HUES6 (cell line): ENCODE measurements around the gene HSD17B3.
"Not testable (repeated sequence)": the region's sequence is repeated elsewhere in the genome, so short reads cannot be mapped to it uniquely, and the experiment has no call there.

Experiments used
- H3K27ac ChIP-seq: 2 replicates; pipeline ENCODE4 v1.7.0; 2013; ENCODE audit warnings: low read depth, mild to moderate bottlenecking, low read length, inconsistent platforms
- H3K27me3 ChIP-seq: 2 replicates; pipeline ENCODE4 v1.6.1; 2013; ENCODE audit warnings: low read length; ENCODE audit not compliant: control insufficient read depth, insufficient read depth
- H3K36me3 ChIP-seq: 2 replicates; pipeline ENCODE4 v1.6.1; 2013; ENCODE audit warnings: low read length; ENCODE audit not compliant: control insufficient read depth, insufficient read depth
- H3K4me1 ChIP-seq: 2 replicates; pipeline ENCODE4 v1.6.1; 2013; ENCODE audit warnings: low read length; ENCODE audit not compliant: control insufficient read depth, insufficient read depth
- H3K4me3 ChIP-seq: 2 replicates; pipeline ENCODE4 v1.5.1; 2013; ENCODE audit warnings: low read depth, low read length
- H3K9ac ChIP-seq: one replicate; pipeline ENCODE4 v1.6.1; 2013; ENCODE audit warnings: mild to moderate bottlenecking, low read length
- H3K9me3 ChIP-seq: 2 replicates; pipeline ENCODE4 v1.6.1; 2013; ENCODE audit warnings: low read depth, low read length; ENCODE audit not compliant: control insufficient read depth, insufficient read depth

HSD17B3 gene

DNA sequence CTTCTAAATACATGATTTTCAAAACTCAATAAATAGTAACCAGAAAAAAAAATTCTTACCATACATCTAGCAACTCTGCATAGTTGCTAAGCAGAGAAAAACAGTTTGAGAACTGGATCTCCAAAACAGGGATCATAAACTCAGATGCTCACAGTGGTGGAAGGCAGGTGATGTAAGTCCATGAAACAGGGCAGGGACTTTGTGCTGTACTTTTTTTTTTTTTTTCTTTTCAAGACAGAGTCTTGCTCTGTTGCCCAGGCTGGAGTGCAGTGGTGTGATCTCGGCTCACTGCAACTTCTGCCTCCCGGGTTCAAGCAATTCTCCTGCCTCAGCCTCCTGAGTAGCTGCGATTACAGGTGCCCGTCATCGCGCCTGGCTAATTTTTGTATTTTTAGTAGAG, 5.0 kb upstream of the HSD17B3 start:
- not testable (repeated sequence) for H3K4me3 ChIP-seq, H3K9ac ChIP-seq, H3K27me3 ChIP-seq, H3K36me3 ChIP-seq, H3K27ac ChIP-seq, H3K4me1 ChIP-seq
- H3K9me3 ChIP-seq: peaks cover 10% of the 10 kb centered on the region

DNA sequence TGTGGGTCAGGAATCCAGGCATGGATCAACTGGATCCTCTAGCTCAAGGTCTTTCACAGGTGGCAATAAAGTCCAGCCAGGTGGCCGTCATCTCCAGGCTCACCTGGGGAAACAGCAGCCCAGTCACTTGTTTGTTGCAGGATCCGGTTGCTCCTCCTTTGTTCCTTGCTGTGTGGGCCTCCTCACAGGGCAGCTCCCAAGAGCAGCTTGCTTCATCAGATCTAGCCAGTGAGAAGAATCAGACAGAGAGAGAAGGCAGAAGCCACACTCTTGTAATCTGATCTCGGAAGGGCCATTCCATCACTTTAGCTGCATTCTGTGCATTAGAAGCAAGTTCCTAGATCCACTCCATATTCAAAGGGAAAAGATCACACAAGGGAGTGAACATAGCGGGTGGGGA, 3.2 kb upstream of the HSD17B3 start:
- H3K4me1 ChIP-seq: peaks cover 5% of the 10 kb centered on the region; the same call in 1 of the 2 replicates
- H3K9me3 ChIP-seq: no peaks in the 10 kb centered on the region
- no peak overlapping the region for H3K27ac ChIP-seq
- no peak overlapping the region for H3K9ac ChIP-seq
- H3K36me3 ChIP-seq: no peaks in the 10 kb centered on the region
- no peak overlapping the region for H3K4me3 ChIP-seq
- H3K27me3 ChIP-seq: no peaks in the 10 kb centered on the region

DNA sequence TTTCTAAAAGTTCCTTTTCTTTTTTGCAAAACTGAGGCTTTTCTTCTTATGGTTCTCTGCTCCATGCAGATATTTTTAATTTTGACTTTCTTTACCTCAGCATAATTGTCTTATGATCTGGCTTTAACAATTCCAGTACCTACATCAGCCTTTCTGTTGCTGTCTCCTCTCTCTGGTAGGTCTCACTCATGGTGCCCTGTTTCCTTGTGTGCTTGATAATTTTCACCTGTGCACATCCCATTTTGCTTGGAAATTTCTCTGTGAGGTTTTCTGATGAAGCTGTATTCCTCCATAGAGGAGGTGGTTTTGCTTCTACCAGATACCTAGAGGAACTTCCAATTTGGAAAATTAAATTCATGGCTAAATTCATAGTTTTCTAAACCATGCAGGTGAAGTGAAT, 2.3 kb upstream of the HSD17B3 start:
- Histone ChIP-seq H3K36me3 (no peaks in the 10 kb centered on the region), H3K4me3 (no peak overlapping the region), H3K27ac (no peak overlapping the region), H3K27me3 (no peaks in the 10 kb centered on the region), H3K4me1 (peaks cover 5% of the 10 kb centered on the region; the same call in 1 of the 2 replicates), H3K9ac (no peak overlapping the region), H3K9me3 (no peaks in the 10 kb centered on the region)

DNA sequence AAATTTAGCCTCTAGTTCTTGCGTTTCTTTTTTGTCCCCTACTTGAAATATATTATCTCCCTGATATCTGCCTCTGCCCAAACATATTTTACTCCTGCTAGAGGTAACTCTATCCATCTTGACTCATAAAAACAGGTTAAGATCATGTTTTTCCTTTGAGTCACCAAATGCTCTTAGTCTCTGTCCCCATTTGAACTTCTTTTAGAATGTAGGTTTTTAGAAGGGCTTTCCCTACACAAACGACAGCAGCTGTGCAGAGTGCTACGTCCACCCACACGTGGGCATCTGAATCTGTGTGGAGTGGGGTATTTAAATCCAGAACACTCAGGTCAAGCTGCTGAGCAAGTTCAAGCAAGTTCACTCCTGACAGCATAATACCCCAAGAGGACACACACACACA, 2.2 kb downstream of the HSD17B3 start:
- no peak overlapping the region for H3K4me3 ChIP-seq
- H3K9me3 ChIP-seq: peaks cover 11% of the 10 kb centered on the region; the same call in 1 of the 2 replicates
- no peak overlapping the region for H3K9ac ChIP-seq
- H3K4me1 ChIP-seq: no peaks in the 10 kb centered on the region
- H3K27me3 ChIP-seq: no peaks in the 10 kb centered on the region
- H3K36me3 ChIP-seq: no peaks in the 10 kb centered on the region
- H3K27ac ChIP-seq: no peak overlapping the region

DNA sequence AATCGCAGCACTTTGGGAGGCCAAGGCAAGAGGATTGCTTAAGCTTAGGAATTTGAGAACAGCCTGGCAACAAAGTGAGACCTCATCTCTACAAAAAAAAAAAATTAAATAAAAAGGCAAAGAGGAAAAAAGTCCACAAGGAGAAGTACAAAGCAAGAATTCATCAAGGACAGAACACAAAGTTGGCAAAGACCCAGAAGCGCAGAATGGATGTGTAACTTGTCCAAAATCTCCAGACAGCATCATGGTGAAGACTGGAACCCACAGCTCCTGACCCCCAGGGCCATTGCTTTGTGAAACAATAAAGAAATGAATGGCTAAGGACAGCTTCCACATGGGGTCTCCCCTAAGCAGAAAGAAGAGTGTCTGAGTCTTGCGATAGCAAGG, 7.8 kb downstream of the HSD17B3 start:
- H3K27ac ChIP-seq: no peak overlapping the region
- no peaks in the 10 kb centered on the region for H3K27me3 ChIP-seq
- H3K9me3 ChIP-seq: peaks cover 11% of the 10 kb centered on the region; the same call in 1 of the 2 replicates
- no peaks in the 10 kb centered on the region for H3K36me3 ChIP-seq
- H3K9ac ChIP-seq: no peak overlapping the region
- peaks cover 12% of the 10 kb centered on the region; the same call in 1 of the 2 replicates for H3K4me1 ChIP-seq
- no peak overlapping the region for H3K4me3 ChIP-seq

DNA sequence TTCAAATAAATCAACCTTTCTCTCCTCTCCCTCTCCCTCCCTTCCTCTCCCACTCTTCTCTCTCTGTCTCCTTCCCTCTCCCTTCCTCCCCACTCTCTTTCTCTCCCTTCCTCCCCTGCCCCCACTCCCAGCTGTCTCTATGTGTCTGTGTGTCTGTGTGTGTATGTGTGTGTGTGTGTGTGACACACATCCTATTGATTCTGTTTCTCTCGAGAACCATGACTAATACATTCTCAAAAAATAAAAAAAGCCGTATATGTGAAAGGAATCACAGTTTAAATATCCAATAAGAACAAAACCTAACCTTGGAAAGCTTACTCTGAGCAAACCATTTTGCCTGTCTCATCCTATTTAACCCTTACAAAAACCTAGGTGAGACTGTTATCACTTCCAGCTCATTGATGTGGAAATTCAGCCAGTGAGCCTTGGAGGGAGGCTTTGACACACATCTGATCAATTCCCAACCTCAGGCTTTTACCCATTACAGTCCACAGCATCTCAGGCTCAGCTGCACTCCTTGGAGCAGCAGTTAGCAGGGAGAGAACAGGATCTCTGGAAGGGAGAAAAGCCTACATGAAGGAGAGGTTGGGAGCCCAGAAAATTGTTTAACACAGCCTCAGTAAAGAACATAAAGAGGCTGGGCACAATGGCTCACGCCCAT, 8.3 kb downstream of the HSD17B3 start:
- Histone ChIP-seq H3K36me3 (no peaks in the 10 kb centered on the region), H3K4me1 (peaks cover 12% of the 10 kb centered on the region; the same call in 1 of the 2 replicates), H3K27ac (no peak overlapping the region), H3K27me3 (no peaks in the 10 kb centered on the region), H3K9ac (no peak overlapping the region), H3K9me3 (peaks cover 11% of the 10 kb centered on the region; the same call in 1 of the 2 replicates), H3K4me3 (no peak overlapping the region)

DNA sequence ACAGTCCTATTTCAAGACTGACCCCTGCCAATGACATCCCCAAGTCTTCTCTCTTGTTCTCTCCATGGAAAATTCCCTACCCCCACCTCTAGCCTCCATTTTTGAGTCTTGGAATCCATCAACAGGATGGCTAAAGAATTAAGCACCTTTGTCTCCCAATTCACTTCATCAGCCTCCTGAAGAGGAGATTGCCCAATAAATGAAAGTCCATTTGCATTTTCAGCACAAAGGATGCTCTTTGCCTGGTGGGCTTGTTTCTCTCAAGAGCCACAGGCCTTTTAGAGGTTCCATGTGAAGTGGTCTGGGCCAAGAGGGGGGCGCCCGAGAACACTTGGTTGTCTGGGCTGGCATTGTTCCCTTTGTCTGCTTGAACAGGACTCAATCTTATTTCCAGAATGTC, 12.6 kb downstream of the HSD17B3 start:
- no peaks in the 10 kb centered on the region for H3K36me3 ChIP-seq
- H3K27ac ChIP-seq: no peak overlapping the region

DNA sequence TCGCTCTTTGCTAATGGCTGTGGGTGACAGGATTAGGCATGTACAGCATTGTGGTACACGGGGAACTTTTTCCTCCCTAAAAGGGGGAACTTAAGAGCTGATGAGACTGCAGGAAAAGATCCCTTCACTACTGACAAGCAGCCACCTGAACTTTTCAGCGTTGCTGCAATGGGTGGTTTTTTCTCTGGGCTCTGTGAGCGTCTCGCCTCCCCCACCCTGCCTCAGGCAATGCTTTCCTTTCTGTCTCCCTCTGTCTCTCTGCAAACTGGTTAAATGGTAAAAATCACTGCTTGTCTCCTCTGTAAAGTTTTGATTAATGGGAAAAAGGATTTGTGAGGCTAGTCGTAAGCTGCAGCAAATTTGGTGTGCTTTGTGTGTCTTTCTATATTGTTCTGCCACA, 20.3 kb downstream of the HSD17B3 start:
- H3K4me1 ChIP-seq: no peaks in the 10 kb centered on the region
- H3K36me3 ChIP-seq: no peaks in the 10 kb centered on the region
- no peak overlapping the region for H3K9ac ChIP-seq
- H3K27me3 ChIP-seq: no peaks in the 10 kb centered on the region
- H3K27ac ChIP-seq: no peak overlapping the region
- H3K9me3 ChIP-seq: peaks cover 28% of the 10 kb centered on the region
- H3K4me3 ChIP-seq: no peak overlapping the region

More for the DNA sequence above, 12.6 kb downstream of the HSD17B3 start:
- H3K9ac ChIP-seq: no peak overlapping the region
- H3K9me3 ChIP-seq: peaks cover 14% of the 10 kb centered on the region
- H3K27me3 ChIP-seq: no peaks in the 10 kb centered on the region
- H3K4me3 ChIP-seq: no peak overlapping the region
- peaks cover 12% of the 10 kb centered on the region; the same call in 1 of the 2 replicates for H3K4me1 ChIP-seq

DNA sequence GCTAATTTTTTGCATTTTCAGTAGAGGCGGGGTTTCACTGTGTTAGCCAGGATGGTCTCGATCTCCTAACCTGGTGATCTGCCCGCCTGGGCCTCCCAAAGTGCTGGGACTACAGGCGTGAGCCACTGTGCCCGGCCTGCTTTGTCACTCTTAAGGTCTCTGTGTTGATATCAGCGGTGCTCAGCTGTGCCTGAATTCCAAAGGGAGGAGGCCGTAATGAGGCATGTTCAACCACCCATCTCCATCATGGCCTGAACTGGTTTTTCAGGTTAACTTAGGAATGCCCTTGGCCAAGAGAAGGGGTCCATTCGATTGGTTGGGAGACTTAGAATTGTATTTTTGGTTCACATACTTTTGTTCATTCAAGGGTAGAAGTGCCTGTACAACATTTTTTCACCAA, 22.0 kb downstream of the HSD17B3 start:
- Histone ChIP-seq H3K4me3 (no peak overlapping the region), H3K4me1 (no peaks in the 10 kb centered on the region), H3K9ac (no peak overlapping the region), H3K9me3 (peaks cover 37% of the 10 kb centered on the region), H3K36me3 (no peaks in the 10 kb centered on the region), H3K27me3 (no peaks in the 10 kb centered on the region), H3K27ac (no peak overlapping the region)

DNA sequence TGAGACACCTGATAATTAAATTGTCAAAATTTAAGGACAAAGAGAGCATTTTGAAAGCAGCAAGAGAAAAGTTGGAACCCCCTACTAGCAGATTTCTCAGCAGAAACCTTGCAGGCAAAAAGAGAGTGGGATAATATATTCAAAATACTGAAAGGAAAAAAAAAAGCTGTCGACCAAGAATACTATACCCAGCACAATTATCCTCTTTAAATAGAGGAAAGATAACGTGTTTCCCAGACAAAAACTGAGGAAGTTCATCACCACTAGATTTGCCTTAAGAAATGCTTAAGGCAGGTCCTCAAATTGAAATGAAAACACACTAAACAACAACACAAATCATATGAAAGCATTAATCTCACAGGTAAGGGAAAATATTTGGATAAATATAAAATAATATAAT, 27.0 kb downstream of the HSD17B3 start:
- Histone ChIP-seq H3K9ac (no peak overlapping the region), H3K27me3 (no peaks in the 10 kb centered on the region), H3K36me3 (peaks cover 4% of the 10 kb centered on the region; the same call in 1 of the 2 replicates), H3K4me3 (no peak overlapping the region), H3K9me3 (peaks cover 28% of the 10 kb centered on the region), H3K4me1 (no peaks in the 10 kb centered on the region), H3K27ac (no peak overlapping the region)

DNA sequence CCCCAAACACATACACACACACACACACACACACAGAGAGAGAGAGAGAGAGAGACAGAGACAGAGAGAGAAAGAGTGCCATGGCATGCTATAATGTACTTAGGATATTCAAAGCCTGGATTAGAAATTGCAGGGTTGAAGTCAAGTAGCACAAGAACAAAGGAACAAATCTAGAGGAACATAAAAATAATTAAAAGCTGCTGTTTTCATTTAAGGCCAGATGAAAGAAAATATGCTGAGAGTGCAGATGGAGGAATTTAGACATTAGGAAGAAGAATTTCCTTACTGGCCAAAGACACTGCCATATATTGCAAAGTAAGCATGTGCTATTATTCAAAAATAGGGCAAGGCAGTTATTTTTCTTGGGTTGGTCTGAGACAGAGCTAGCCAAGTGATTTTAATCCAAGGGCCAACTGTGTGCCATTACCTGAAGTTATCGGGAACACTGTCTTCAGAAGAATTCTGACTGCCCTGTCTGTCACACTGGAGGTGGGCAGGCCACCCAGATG, 31.7 kb downstream of the HSD17B3 start:
- peaks cover 9% of the 10 kb centered on the region for H3K9me3 ChIP-seq
- H3K27ac ChIP-seq: no peak overlapping the region
- peaks cover 4% of the 10 kb centered on the region; the same call in 1 of the 2 replicates for H3K36me3 ChIP-seq
- H3K4me3 ChIP-seq: no peak overlapping the region
- no peak overlapping the region for H3K9ac ChIP-seq
- H3K27me3 ChIP-seq: no peaks in the 10 kb centered on the region
- H3K4me1 ChIP-seq: no peaks in the 10 kb centered on the region
